22Rv1 (cell line): Measurements from ENCODE around the gene CCDC198.

Experiments used
- CTCF ChIP-seq: fragments of 450-650 bp; IDR thresholded peaks from 2 replicates; pipeline ENCODE4 v1.5.1; 2017; ENCODE audit warnings: mild to moderate bottlenecking
- ZFX ChIP-seq: fragments of 450-650 bp; IDR thresholded peaks from 2 replicates; pipeline ENCODE4 v1.6.1; 2017; ENCODE audit warnings: antibody characterized with exemption, borderline replicate concordance

GRCh38 chr14:57508756-57509155, 15.1 kb upstream of the CCDC198 start:
- no peak for TF ChIP-seq CTCF
- TF ChIP-seq ZFX = no peak
